Testis (tissue), 3 donors: Measurements from ENCODE around the gene BSN. TPM values are rescaled to one million over a fixed set of nuclear protein-coding genes. Genes with fewer than 3 reads are reported as not detected.

Source experiments
- DNase-seq: peaks from one replicate; pipeline ENCODE4 v3.0.0-alpha.2; 2019
- H3K27ac ChIP-seq, 2 donors: fragments of 200-600 bp; sonication (generic); one replicate each; pipeline ENCODE4 v1.5.1; 2019
- H3K27me3 ChIP-seq: fragments of 200-600 bp; sonication (generic); one replicate; pipeline ENCODE4 v1.5.1; 2019
- H3K36me3 ChIP-seq: fragments of 200-600 bp; sonication (generic); one replicate; pipeline ENCODE4 v1.5.1; 2017; ENCODE audit warnings: low read depth; ENCODE audit errors: missing control alignments
- H3K4me1 ChIP-seq: fragments of 200-600 bp; sonication (generic); one replicate; pipeline ENCODE4 v1.5.1; 2019
- H3K4me3 ChIP-seq, 2 donors: fragments of 200-600 bp; sonication (generic); one replicate each; pipeline ENCODE4 v1.5.1; 2017 to 2019
- H3K9me3 ChIP-seq: fragments of 200-600 bp; sonication (generic); one replicate; pipeline ENCODE4 v1.5.1; 2017
- POLR2A ChIP-seq: fragments of 450-650 bp; IDR thresholded peaks from one replicate; pipeline ENCODE4 v1.6.1; 2017; ENCODE audit warnings: antibody characterized with exemption, mild to moderate bottlenecking, moderate library complexity
- WGBS, 2 donors: methylation state at CpG; one replicate each; pipeline ENCODE4 v1.1.5; 2018; 5-methylcytosine and 5-hydroxymethylcytosine counted together
- intact Hi-C: fragments of 100-400 bp; cut with DNase I; formaldehyde crosslinking; loops from one replicate; pipeline ENCODE4 v1.15.1; 2023; ENCODE audit warnings: low total_unique reads
- polyA plus RNA-seq: library from polyadenylated mRNA; stranded (reverse); fragments of 350-450 nt; fragmentation: Illumina TruSeq; extraction: RNeasy Lipid Tissue Mini Kit (QIAGEN cat#74804); gene quantifications from one replicate; pipeline ENCODE4 v1.2.3, GENCODE V29; 2014; ENCODE audit warnings: low read depth, low replicate concordance; ENCODE audit not compliant: insufficient read depth
- total RNA-seq, 2 donors: library from RNA; depleted of rRNA; stranded (reverse); fragments of >200 nt; gene quantifications; one replicate each; pipeline ENCODE4 v1.2.3, GENCODE V29; 2016
- TF ChIP-seq, protein P1 (sequence below), 3 experiments: fragments of 450-650 bp in 2 of 3; fragments of 200-600 bp in 1 of 3; sonication (generic) in 1 of 3; IDR thresholded peaks; one replicate each; pipeline ENCODE4 v1.5.1; 2016 to 2019; ENCODE audit warnings: antibody characterized with exemption in 3 of 3, mild to moderate bottlenecking in 2 of 3, moderate library complexity in 1 of 3

The BSN gene
- total and polyA plus RNA-seq, 3 donors from 2014 or later: 9.9 to 25.3 (median 18.9) TPM

DNA sequence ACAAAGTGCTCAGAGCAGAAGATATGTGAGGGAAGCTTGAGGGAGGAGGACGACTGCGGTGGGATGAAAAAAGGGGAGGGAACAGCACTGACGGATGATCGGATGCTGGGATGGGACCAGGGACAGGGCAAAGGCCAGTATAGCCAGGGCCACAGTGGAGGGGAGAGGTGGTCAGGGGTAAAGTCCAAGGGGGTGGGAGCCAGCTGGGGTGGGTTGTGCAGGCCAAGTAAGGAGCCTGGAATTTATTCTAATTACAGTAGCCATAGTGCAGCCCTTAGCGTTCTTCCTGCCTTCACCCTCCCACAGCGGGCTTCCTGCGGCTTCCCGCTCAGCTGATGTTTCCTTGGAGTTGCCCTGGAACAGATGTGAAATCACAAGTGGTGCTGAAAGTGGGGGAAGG is 112.3 kb downstream of the BSN start:
- H3K36me3 ChIP-seq: no peaks in the 10 kb centered on the region
- no peaks in the 10 kb centered on the region for H3K4me1 ChIP-seq
- no peaks in the 10 kb centered on the region for H3K27me3 ChIP-seq
- no peak overlapping the region for H3K27ac ChIP-seq
- no peak overlapping the region for H3K4me3 ChIP-seq
- no peak for TF ChIP-seq POLR2A
- TF ChIP-seq, protein P1, sequence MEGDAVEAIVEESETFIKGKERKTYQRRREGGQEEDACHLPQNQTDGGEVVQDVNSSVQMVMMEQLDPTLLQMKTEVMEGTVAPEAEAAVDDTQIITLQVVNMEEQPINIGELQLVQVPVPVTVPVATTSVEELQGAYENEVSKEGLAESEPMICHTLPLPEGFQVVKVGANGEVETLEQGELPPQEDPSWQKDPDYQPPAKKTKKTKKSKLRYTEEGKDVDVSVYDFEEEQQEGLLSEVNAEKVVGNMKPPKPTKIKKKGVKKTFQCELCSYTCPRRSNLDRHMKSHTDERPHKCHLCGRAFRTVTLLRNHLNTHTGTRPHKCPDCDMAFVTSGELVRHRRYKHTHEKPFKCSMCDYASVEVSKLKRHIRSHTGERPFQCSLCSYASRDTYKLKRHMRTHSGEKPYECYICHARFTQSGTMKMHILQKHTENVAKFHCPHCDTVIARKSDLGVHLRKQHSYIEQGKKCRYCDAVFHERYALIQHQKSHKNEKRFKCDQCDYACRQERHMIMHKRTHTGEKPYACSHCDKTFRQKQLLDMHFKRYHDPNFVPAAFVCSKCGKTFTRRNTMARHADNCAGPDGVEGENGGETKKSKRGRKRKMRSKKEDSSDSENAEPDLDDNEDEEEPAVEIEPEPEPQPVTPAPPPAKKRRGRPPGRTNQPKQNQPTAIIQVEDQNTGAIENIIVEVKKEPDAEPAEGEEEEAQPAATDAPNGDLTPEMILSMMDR (IDR thresholded peaks at IDR 0.05): no peak
- no peaks in the 10 kb centered on the region for H3K9me3 ChIP-seq
- 35 to 61% methylated on average over 6 to 8 of the region's 8 CpGs for WGBS, 2 donors
- intact Hi-C loops: no loop called here
- no peak for DNase-seq

DNA sequence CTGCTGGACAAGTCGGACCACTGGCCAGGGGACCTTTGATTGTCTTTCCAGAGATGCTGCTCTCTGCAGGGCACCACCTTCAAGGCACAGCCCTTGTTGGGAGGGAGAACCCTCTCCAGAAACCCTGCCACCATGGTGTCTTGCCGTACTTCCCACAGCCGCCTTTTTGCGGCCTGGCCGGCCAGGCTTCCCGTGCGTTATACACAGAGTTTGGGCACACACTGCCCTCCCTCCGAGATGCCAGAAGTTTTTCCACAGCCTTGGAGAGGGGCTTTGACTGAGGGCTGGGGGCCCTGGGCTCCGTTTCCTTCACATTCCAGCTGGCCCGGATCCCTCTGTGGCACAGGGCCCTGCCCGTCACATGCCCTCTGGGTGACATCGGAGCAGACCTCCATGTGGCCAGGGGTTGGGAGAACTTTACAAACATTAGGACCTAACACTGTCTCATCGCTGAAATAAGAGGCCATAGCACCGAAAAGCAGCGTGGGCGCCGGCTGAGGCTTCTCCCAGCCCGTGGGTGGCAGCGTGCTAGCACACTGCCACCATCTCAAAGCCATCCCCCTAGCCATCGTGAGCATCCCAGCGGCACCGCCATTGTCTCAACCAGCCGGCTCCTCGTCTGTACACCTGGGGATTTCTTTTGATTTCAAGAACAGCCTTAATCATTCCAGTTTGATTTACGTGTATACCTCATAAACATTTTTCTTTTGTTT is 113.6 kb downstream of the BSN start:
- Histone ChIP-seq H3K27ac (no peak overlapping the region), H3K4me1 (no peaks in the 10 kb centered on the region), H3K4me3 (no peak overlapping the region), H3K36me3 (no peaks in the 10 kb centered on the region), H3K9me3 (no peaks in the 10 kb centered on the region), H3K27me3 (no peaks in the 10 kb centered on the region)
- WGBS, 2 donors: 85 to 88% methylated on average over 17 to 25 of the region's 25 CpGs
- TF ChIP-seq, protein P1 (IDR thresholded peaks at IDR 0.05): no peak
- TF ChIP-seq POLR2A: no peak
- DNase-seq: no peak
- intact Hi-C loops: no loop called here

DNA sequence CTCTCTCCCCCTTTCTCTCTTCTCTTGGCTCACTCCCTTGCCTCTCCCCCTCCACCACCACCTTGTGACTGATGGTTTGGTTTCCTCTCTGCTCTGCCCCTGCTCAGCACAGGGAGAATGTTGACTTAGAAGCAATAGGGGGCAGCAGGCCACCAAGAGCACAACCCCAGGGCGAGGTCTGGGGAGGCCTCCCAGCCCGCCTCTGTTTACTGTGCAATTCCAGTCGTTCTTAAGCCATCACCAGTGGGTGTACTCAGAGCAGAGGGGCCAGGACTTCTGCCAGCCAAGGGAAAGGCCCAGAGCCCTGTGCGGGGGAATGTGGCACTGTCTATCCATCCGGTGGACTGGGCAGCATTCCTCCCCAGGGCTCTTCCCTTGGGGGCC is 114.1 kb downstream of the BSN start:
- H3K36me3 ChIP-seq: no peaks in the 10 kb centered on the region
- DNase-seq: no peak
- no peak overlapping the region for H3K27ac ChIP-seq
- no peaks in the 10 kb centered on the region for H3K27me3 ChIP-seq
- intact Hi-C loops: no loop called here
- H3K9me3 ChIP-seq: no peaks in the 10 kb centered on the region
- H3K4me3 ChIP-seq: no peak overlapping the region
- 56 to 72% methylated on average over 5 of the region's 5 CpGs for WGBS, 2 donors
- no peak for TF ChIP-seq POLR2A
- TF ChIP-seq, protein P1 (IDR thresholded peaks at IDR 0.05): no peak
- peaks cover 3% of the 10 kb centered on the region for H3K4me1 ChIP-seq

DNA sequence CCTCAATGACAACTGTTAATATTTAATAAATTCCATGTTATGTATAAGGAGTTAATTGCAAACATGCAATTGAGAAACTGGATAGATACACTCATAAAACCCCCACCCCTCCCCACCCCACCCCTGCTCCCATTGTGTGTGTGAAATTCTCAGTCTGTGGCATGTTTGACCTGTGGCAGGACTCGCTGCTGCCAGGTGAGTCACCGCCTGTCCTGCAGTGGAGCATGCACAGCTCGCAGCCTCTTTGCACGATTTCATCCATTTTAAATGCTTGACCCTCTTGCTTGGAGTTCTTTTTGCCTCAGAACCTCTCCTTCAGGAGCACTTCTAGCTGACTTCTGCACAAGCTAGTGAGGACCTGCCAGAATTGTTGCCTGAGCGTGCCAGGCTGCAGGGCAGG is 114.6 kb downstream of the BSN start:
- 76 to 91% methylated on average over 5 of the region's 5 CpGs for WGBS, 2 donors
- H3K4me3 ChIP-seq: no peak overlapping the region
- H3K9me3 ChIP-seq: no peaks in the 10 kb centered on the region
- no peak for TF ChIP-seq POLR2A
- TF ChIP-seq, protein P1 (IDR thresholded peaks at IDR 0.05): no peak
- H3K36me3 ChIP-seq: no peaks in the 10 kb centered on the region
- H3K27ac ChIP-seq: no peak overlapping the region
- H3K4me1 ChIP-seq: peaks cover 4% of the 10 kb centered on the region
- intact Hi-C loops: no loop called here
- DNase-seq: no peak
- no peaks in the 10 kb centered on the region for H3K27me3 ChIP-seq

DNA sequence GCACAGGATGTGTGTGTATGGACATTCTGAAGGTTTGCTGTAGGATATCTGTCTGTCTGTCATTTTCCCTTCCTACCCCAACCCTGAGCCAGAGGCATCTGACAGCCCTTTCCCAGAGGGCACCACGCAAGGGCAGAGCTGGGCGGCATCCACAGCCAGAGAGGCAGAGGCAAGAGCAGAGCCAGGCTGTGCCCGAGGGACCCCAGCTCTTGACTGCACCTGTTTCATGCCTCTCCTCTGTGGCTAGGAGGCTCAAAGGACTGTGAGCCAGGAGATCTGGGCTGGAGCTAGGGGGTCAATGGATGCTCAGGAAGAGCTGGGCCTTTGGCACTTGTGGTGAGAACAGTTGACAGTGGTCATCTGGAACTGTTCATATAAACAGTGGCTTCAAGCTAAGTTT is 115.1 kb downstream of the BSN start:
- DNase-seq: no peak
- Histone ChIP-seq H3K9me3 (no peaks in the 10 kb centered on the region), H3K36me3 (no peaks in the 10 kb centered on the region), H3K4me3 (no peak overlapping the region), H3K27ac (no peak overlapping the region), H3K27me3 (no peaks in the 10 kb centered on the region), H3K4me1 (peaks cover 4% of the 10 kb centered on the region)
- TF ChIP-seq POLR2A: no peak
- TF ChIP-seq, protein P1 (IDR thresholded peaks at IDR 0.05): no peak
- WGBS, 2 donors: 85 to 100% methylated on average over 3 of the region's 3 CpGs
- intact Hi-C loops: no loop called here
